ENCODE data around the gene BCAS3.
A peak's percentile ranks its signal among the peaks of the same experiment; 100 is the strongest.

Gene BCAS3

GRCh38 chr17:61325382-61326073 lies 647.9 kb downstream of the BCAS3 start:
- TF ChIP-seq GATA2 (IDR thresholded peaks at IDR 0.05; ENCODE audit: low read depth, low read length): peak; percentile 92
- TF ChIP-seq GATA3 (IDR thresholded peaks at IDR 0.05; ENCODE audit: low read depth, low read length): peak; percentile 80

DNA sequence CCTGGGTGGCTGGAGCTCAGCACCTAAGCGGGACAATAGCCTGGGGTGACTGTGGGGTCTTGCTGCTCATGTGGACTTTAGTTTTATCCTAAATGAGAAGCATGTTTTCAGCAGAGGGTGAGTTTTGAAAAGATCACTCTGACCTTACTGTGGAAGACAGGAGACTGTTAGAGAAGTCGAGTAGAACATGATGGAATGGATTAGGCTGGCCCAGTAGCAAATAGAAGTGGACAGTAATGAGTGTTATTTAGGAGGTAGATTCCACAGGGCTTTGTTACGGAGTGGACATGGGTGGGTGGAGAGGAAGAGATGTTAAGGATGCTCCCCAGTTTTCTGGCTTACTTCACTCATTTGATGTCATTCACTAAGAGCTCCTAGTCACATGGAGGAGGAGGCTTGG lies 648.7 kb downstream of the BCAS3 start:
- no peak for TF ChIP-seq GATA3 (IDR thresholded peaks at IDR 0.05; ENCODE audit: low read depth, low read length)
- no peak for TF ChIP-seq GATA2 (IDR thresholded peaks at IDR 0.05; ENCODE audit: low read depth, low read length)

DNA sequence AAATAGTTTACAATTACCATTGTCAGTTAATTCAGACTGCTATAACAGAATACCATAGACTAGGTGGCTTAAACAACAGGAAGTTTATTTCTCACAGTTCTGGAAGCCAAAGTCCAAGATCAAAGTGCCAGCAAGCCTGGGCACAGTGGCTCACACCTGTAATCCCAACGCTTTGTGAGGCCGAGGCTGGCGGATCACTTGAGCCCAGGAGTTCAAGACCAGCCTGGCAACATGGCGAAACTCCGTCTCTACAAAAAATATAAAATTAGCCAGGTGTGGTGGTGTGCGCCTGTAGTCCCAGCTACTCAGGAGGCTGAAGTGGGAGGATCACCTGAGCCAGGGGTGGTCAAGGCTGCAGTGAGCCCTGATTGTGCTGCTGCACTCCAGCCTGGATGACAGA lies 650.7 kb downstream of the BCAS3 start:
- TF ChIP-seq GATA3 (IDR thresholded peaks at IDR 0.05; ENCODE audit: low read depth, low read length) (no peak), GATA2 (IDR thresholded peaks at IDR 0.05; ENCODE audit: low read depth, low read length) (no peak)

DNA sequence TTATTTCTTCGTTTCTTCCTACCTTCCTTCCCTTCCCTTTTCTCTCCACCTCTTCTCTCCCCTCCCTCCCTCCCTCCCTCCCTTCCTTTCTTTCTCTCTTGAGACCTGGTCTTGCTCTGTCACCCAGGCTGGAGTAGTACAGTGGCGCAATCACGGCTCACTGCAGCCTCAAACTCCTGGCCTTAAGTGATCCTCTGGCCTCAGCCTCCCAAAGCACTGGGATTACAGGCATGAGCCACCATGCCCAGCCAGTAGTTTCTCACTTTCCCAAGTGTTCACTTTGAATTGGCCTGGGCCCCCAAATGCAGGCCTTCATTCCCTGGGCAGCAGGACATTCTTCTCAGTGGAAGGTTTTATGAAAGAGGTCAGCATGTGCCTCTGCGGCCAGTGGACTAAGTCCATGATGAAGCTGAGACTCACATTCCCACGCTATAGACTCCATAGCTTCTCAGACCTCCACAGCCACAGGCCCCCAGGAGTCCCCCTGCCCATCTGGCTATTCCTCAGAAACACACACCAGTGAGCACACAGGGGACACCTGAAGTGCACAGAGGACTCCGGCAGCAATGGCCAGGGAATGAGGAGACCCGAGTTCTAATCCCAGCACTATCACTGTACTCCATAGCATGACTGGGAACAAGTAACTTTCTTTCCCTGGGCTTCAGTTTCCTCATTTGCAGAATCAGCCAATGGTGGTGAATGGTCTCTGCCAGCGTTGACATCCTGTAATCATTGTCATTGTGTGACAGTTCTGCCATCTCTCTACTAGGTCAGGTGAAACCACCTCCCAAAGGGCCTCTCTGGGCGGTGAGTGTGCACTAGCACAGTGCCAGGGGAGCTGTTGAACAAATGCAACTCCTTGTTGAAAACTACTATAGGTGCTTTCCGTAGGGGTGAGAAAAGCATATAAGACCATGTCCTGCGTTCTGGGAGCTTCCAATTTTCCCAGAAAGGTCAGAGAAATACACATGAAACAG lies 652.8 kb downstream of the BCAS3 start:
- TF ChIP-seq GATA3 (IDR thresholded peaks at IDR 0.05; ENCODE audit: low read depth, low read length): no peak
- no peak for TF ChIP-seq GATA2 (IDR thresholded peaks at IDR 0.05; ENCODE audit: low read depth, low read length)

DNA sequence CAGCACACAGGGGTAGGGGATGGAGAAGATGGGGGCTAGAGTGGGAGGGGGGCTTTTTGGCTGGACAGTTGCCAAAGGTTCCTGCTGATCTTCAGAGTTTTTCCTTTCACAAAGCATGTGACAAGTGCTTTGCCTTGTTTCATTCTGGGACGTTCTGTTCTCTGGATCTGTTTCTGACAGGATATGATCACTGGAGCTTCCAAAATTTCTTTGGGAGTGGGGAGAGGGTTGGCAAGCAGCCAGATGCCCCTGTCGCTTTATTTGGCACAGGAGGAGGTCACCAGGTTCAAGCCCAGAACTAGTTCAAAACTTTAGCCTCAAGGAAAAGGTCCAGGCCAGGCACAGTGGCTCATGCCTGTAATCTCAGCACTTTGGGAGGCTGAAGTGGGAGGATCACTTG lies 653.5 kb downstream of the BCAS3 start:
- no peak for TF ChIP-seq GATA2 (IDR thresholded peaks at IDR 0.05; ENCODE audit: low read depth, low read length)
- TF ChIP-seq GATA3 (IDR thresholded peaks at IDR 0.05; ENCODE audit: low read depth, low read length): no peak

- no peak for TF ChIP-seq GATA2 (IDR thresholded peaks at IDR 0.05; ENCODE audit: low read depth, low read length)
- no peak for TF ChIP-seq GATA3 (IDR thresholded peaks at IDR 0.05; ENCODE audit: low read depth, low read length)
These were observed 654.2 kb downstream of the BCAS3 start for GRCh38 chr17:61331886-61332285.

GRCh38 chr17:61333136-61333535 lies 655.5 kb downstream of the BCAS3 start:
- no peak for TF ChIP-seq GATA2 (IDR thresholded peaks at IDR 0.05; ENCODE audit: low read depth, low read length)

- no peak for TF ChIP-seq GATA3 (IDR thresholded peaks at IDR 0.05; ENCODE audit: low read depth, low read length)
- no peak for TF ChIP-seq GATA2 (IDR thresholded peaks at IDR 0.05; ENCODE audit: low read depth, low read length)
These were observed 657.0 kb downstream of the BCAS3 start for GRCh38 chr17:61334673-61335072.

GRCh38 chr17:61335105-61335844 lies 657.6 kb downstream of the BCAS3 start:
- no peak for TF ChIP-seq GATA2 (IDR thresholded peaks at IDR 0.05; ENCODE audit: low read depth, low read length)
- TF ChIP-seq GATA3 (IDR thresholded peaks at IDR 0.05; ENCODE audit: low read depth, low read length): no peak

GRCh38 chr17:61335845-61336655 lies 658.4 kb downstream of the BCAS3 start:
- TF ChIP-seq GATA2 (IDR thresholded peaks at IDR 0.05; ENCODE audit: low read depth, low read length): no peak
- TF ChIP-seq GATA3 (IDR thresholded peaks at IDR 0.05; ENCODE audit: low read depth, low read length): no peak

DNA sequence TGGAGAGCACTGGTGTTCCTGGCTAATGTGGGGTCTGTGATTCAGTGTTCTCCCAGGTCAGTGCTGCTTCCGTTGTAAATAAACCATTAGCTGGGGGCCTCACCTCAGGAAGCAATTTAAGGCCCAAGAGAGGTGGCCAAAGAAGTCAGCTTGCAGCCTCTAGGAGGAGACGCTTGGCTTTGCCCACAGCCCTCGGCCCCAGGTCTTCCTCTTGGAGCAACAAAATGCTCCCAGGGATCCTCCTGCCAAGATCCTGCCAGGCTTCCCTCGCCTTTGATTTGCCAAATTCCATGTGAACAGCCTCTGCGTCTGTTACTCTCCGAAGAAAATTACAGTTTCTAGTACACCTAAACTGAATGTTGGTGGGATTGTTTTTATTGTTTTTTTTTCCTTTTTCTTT lies 659.6 kb downstream of the BCAS3 start:
- TF ChIP-seq GATA3 (IDR thresholded peaks at IDR 0.05; ENCODE audit: low read depth, low read length) (no peak), GATA2 (IDR thresholded peaks at IDR 0.05; ENCODE audit: low read depth, low read length) (no peak)

GRCh38 chr17:61338000-61338798 lies 660.5 kb downstream of the BCAS3 start:
- TF ChIP-seq GATA2 (IDR thresholded peaks at IDR 0.05; ENCODE audit: low read depth, low read length) (no peak), GATA3 (IDR thresholded peaks at IDR 0.05; ENCODE audit: low read depth, low read length) (no peak)

Data from SH-SY5Y (cell line).